Hematopoietic multipotent progenitor cell (in vitro differentiated cells): ENCODE results near the gene WDR64. TPM values are rescaled to one million over a fixed set of nuclear protein-coding genes. Genes with fewer than 3 reads are reported as not detected.
A peak's percentile ranks its signal among the peaks of the same experiment; 100 is the strongest.
"Not testable (repeated sequence)": the region's sequence is repeated elsewhere in the genome, so short reads cannot be mapped to it uniquely, and the experiment has no call there.

Experiments
- DNase-seq, 3 donors: peaks; one replicate each; pipeline ENCODE4 v3.0.0-alpha.2; 2011 to 2015; ENCODE audit warnings: low read depth in 2 of 3, low spot score in 2 of 3
- total RNA-seq: library from RNA; depleted of rRNA; stranded (reverse); fragments of >200 nt; gene quantifications from one replicate; pipeline ENCODE4 v1.2.3, GENCODE V29; 2012

WDR64 gene
- total RNA-seq, 1 donor = not detected

- DNase-seq = no peak
These were observed 1.9 kb downstream of the WDR64 start for GRCh38 chr1:241654019-241654418.

GRCh38 chr1:241654641-241655040 lies 2.6 kb downstream of the WDR64 start:
- DNase-seq = no peak

GRCh38 chr1:241658081-241658793 lies 6.2 kb downstream of the WDR64 start:
- no peak for DNase-seq

- DNase-seq = not testable (repeated sequence)
These were observed 6.9 kb downstream of the WDR64 start for GRCh38 chr1:241659016-241659415.

GRCh38 chr1:241660424-241660972 lies 8.4 kb downstream of the WDR64 start:
- DNase-seq = no peak

GRCh38 chr1:241666419-241666818 lies 14.3 kb downstream of the WDR64 start:
- DNase-seq = no peak

- DNase-seq = no peak
These were observed 20.2 kb downstream of the WDR64 start for GRCh38 chr1:241672301-241672700.

GRCh38 chr1:241674805-241675384 lies 22.8 kb downstream of the WDR64 start:
- no peak for DNase-seq

- no peak for DNase-seq
These were observed 23.9 kb downstream of the WDR64 start for GRCh38 chr1:241675983-241676382.

GRCh38 chr1:241677201-241677600 lies 25.1 kb downstream of the WDR64 start:
- DNase-seq = peak in 1 of 3 donors; percentile 22

GRCh38 chr1:241678536-241678935 lies 26.5 kb downstream of the WDR64 start:
- no peak for DNase-seq

GRCh38 chr1:241679404-241679803 lies 27.3 kb downstream of the WDR64 start:
- no peak for DNase-seq

GRCh38 chr1:241679961-241680360 lies 27.9 kb downstream of the WDR64 start:
- DNase-seq = no peak

GRCh38 chr1:241681861-241682448 lies 29.9 kb downstream of the WDR64 start:
- not testable (repeated sequence) for DNase-seq

GRCh38 chr1:241682921-241683320 lies 30.8 kb downstream of the WDR64 start:
- no peak for DNase-seq

- no peak for DNase-seq
These were observed 32.0 kb downstream of the WDR64 start for GRCh38 chr1:241684108-241684507.

- no peak for DNase-seq
These were observed 36.9 kb downstream of the WDR64 start for GRCh38 chr1:241688940-241689368.

GRCh38 chr1:241695246-241696171 lies 43.4 kb downstream of the WDR64 start:
- no peak for DNase-seq

- DNase-seq = no peak
These were observed 44.2 kb downstream of the WDR64 start for GRCh38 chr1:241696172-241696814.
